Measurements from ENCODE around the gene ANKFY1. TPM values are rescaled to one million over a fixed set of nuclear protein-coding genes. Genes with fewer than 3 reads are reported as not detected.

Gene ANKFY1
- total RNA-seq, 1 experiment from 2014 or later, result 38.9 TPM

DNA sequence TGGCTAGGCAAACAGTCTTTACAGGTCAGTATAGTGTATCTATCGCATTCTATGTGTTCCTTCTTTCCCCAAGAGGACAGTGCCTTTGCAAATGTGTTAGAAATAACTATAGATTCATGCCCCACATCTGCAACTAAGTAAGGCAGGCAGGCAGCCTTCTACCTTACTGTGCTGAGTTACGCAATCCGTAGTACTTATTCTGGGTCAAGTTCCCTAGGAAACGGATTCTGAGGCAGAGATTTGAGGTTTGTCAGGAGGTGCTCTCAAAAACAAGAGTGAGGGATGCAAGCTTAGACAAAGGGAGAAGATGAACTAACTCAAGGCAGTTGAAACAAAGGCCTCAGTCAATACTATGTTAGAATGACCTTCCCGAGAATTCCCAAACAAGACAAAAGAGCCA lies 12.7 kb upstream of the ANKFY1 start:
- TF ChIP-seq POLR2AphosphoS5 (IDR thresholded peaks at IDR 0.05; ENCODE audit: low read depth, low read length) (no peak), ELF1 (IDR thresholded peaks at IDR 0.05; ENCODE audit: borderline replicate concordance, low read depth) (no peak), SRF (IDR thresholded peaks at IDR 0.05; ENCODE audit: low read depth) (no peak), FOSL1 (IDR thresholded peaks at IDR 0.05; ENCODE audit: low read depth) (no peak), ZFX (IDR thresholded peaks at IDR 0.05) (no peak), ZNF274 (IDR thresholded peaks at IDR 0.05; ENCODE audit: low read depth, low read length) (no peak), SP1 (IDR thresholded peaks at IDR 0.05; ENCODE audit: low read depth) (no peak), POLR2A (IDR thresholded peaks at IDR 0.05; ENCODE audit: borderline replicate concordance, extremely low read depth, insufficient read depth, insufficient read length) (no peak), TCF7L2 (IDR thresholded peaks at IDR 0.05; ENCODE audit: borderline replicate concordance, extremely low read depth, insufficient read depth, insufficient read length) (no peak), CEBPB (IDR thresholded peaks at IDR 0.05; ENCODE audit: low read depth) (no peak), EGR1 (IDR thresholded peaks at IDR 0.05; ENCODE audit: low read depth) (no peak), SIN3A (IDR thresholded peaks at IDR 0.05; ENCODE audit: low read depth) (no peak), JUND (IDR thresholded peaks at IDR 0.05) (no peak), EZH2 (IDR thresholded peaks at IDR 0.05) (no peak)
- TF ChIP-seq, protein P1, sequence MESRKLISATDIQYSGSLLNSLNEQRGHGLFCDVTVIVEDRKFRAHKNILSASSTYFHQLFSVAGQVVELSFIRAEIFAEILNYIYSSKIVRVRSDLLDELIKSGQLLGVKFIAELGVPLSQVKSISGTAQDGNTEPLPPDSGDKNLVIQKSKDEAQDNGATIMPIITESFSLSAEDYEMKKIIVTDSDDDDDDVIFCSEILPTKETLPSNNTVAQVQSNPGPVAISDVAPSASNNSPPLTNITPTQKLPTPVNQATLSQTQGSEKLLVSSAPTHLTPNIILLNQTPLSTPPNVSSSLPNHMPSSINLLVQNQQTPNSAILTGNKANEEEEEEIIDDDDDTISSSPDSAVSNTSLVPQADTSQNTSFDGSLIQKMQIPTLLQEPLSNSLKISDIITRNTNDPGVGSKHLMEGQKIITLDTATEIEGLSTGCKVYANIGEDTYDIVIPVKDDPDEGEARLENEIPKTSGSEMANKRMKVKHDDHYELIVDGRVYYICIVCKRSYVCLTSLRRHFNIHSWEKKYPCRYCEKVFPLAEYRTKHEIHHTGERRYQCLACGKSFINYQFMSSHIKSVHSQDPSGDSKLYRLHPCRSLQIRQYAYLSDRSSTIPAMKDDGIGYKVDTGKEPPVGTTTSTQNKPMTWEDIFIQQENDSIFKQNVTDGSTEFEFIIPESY (IDR thresholded peaks at IDR 0.05; ENCODE audit: extremely low read depth, insufficient replicate concordance, low read length), result no peak
- TF ChIP-seq, protein P2, sequence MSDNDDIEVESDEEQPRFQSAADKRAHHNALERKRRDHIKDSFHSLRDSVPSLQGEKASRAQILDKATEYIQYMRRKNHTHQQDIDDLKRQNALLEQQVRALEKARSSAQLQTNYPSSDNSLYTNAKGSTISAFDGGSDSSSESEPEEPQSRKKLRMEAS (IDR thresholded peaks at IDR 0.05), result no peak
- peaks cover 2 to 5% of the 10 kb centered on the region in 2 experiments; a peak in 2 of 4 replicates for H3K36me3 ChIP-seq (ENCODE audit: control insufficient read depth in 1 of 2, insufficient read depth in 2 of 2, low read length in 2 of 2)
- ATAC-seq (no peak), DNase-seq (ENCODE audit: low read depth, low spot score) (no peak)
- H3K9me2 ChIP-seq (ENCODE audit: insufficient read depth), result no peaks in the 10 kb centered on the region
- no peaks in the 10 kb centered on the region for H4K20me1 ChIP-seq (ENCODE audit: insufficient read depth)
- POLR2A ChIA-PET, result no interaction called here
- H3K9me3 ChIP-seq (ENCODE audit: control insufficient read depth in 1 of 2, insufficient read depth in 1 of 2, low read depth in 1 of 2, low read length in 2 of 2), result no peaks in the 10 kb centered on the region
- no peak overlapping the region for H3K27ac ChIP-seq (ENCODE audit: low read depth, low read length)
- RAD21 ChIA-PET (ENCODE audit: low non-redundant PET in 1 of 2, low total read pairs in 2 of 2, uncharacterized antibody in 2 of 2, unreplicated experiment in 2 of 2), result no interaction called here
- no peaks in the 10 kb centered on the region for H3K4me1 ChIP-seq (ENCODE audit: control insufficient read depth in 1 of 2, insufficient read depth in 2 of 2, low read length in 2 of 2)
- H2AFZ ChIP-seq (ENCODE audit: low read depth, low read length, poor library complexity, severe bottlenecking), result no peak overlapping the region
- intact Hi-C loops (cut with micrococcal nuclease), result no loop called here
- H3K4me3 ChIP-seq (replicated peaks in 1 of 2; ENCODE audit: low read depth in 1 of 2, low read length in 2 of 2), result no peak overlapping the region
- CTCF ChIA-PET, result no interaction called here
- no peak overlapping the region for H3K4me2 ChIP-seq (ENCODE audit: low read length)
- BruUV-seq (replicated peaks), result no TSS peak
- no peaks in the 10 kb centered on the region for H3K27me3 ChIP-seq (ENCODE audit: insufficient read depth, low read length)
- no peak overlapping the region for H3K9ac ChIP-seq (ENCODE audit: low read length)
- H3K79me2 ChIP-seq (ENCODE audit: insufficient read depth, low read length), result peaks cover 55% of the 10 kb centered on the region

All from HCT116 (cell line).